LNCAP (cell line): ENCODE measurements around the gene CA10.

Source experiments
- TF ChIP-seq, protein P1 (sequence below): fragments of 450-650 bp; IDR thresholded peaks from 2 replicates; pipeline ENCODE4 v1.5.1; 2017; ENCODE audit warnings: mild to moderate bottlenecking

The CA10 gene

DNA sequence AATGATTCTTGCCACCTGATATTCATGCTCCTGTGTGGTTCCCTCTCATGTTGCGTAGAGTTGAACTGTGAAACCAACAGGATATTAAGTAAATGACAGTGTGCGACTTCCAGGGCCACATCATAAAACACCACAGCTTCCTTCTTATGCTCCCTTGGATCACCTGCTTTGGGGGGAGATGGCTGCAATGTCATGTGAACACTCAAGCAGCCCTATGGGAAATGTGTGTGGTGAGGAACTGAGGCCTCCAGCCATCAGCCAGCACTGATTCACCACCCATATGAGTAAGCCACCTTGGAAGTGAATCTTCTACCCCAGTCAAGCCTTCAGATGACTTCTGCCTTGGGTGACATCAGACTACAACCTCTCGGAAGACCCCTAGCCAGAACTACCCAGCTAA is 470.6 kb downstream of the CA10 start:
- TF ChIP-seq, protein P1, sequence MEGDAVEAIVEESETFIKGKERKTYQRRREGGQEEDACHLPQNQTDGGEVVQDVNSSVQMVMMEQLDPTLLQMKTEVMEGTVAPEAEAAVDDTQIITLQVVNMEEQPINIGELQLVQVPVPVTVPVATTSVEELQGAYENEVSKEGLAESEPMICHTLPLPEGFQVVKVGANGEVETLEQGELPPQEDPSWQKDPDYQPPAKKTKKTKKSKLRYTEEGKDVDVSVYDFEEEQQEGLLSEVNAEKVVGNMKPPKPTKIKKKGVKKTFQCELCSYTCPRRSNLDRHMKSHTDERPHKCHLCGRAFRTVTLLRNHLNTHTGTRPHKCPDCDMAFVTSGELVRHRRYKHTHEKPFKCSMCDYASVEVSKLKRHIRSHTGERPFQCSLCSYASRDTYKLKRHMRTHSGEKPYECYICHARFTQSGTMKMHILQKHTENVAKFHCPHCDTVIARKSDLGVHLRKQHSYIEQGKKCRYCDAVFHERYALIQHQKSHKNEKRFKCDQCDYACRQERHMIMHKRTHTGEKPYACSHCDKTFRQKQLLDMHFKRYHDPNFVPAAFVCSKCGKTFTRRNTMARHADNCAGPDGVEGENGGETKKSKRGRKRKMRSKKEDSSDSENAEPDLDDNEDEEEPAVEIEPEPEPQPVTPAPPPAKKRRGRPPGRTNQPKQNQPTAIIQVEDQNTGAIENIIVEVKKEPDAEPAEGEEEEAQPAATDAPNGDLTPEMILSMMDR, result no peak

DNA sequence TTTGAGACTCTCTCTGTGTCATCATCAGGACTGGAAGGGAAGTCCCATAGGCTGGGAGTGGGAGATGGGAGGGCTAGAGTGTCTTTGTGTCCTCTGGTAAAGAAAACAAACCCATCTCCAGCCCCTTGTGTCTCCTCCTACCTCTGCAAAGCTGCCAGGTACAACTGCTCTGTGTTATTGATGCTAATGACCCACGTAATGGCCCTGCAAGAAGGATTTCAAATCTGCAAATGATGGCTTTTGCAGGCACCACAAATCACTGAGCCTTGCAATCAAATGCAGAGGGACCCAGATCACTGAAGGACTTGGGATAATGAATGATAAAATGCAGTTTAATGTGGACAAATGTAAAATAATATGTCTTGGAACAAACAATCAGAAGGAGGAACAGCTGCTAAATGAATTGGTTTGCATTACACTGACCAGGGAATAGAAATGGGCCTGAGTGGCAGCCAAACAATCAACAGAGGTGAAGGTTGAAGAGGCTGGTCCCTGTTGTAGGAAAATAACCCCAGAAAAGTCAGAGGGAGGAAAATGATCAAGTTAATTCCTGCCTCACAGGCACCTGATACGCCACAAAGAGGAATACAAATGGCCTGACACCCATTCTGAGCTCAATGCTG is 473.1 kb downstream of the CA10 start:
- TF ChIP-seq, protein P1, result no peak

DNA sequence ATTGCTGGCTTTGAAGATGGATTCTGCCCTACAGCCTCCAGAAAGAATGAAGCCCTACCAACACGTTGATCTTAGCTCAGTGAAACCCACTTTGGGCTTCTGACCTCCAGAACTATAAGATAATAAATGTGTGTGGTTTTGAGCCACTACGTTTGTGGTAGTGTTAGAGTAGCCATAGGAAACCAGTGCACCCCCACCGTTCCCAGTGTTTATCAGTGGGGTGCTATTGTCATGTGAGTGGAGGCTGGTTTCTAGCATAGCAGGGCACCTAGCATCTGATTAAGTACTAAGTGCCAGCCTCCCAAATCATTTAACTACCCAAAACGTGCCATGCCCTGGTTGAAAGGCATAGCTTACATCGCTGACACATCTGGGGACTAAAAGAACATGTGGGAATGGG is 474.3 kb downstream of the CA10 start:
- TF ChIP-seq, protein P1, result no peak

DNA sequence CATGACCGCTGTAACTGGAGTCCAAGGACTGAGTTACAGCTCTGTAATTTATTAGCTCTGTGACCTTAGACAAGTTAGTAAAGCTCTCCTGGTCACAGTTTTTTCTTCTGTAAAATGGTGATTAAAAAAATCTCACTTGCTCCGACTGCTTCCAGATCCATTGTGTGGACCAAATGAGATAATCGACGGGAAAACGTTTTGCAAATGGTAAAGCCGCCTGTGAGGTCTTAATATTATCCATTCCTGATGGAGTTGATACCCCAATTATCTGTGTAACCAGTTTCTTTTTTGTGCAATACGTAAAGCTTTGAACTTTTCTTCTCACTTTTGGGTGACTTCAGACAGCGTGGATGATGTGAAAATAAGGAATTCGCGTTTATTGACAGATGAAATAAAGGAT is 475.2 kb downstream of the CA10 start:
- TF ChIP-seq, protein P1, result no peak

DNA sequence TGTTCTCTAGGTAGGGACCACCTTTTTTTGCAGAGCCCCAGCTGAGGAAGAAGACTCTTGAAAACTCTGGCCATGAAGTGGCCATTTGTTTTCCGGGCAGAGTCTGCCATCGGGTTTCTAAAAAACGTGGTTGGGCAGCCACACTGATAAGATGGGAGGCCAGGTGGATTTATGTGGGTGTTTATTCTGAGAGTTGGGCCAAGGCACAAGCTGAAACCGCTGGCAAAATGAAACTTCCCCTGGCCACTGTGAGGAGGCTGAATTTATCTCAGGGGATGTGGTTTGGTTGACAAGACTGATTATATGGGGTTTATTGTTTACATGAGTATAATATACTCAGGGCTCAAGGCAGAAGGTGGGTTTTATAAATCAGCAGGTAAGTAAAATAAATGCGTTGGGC is 476.4 kb downstream of the CA10 start:
- TF ChIP-seq, protein P1, result no peak

DNA sequence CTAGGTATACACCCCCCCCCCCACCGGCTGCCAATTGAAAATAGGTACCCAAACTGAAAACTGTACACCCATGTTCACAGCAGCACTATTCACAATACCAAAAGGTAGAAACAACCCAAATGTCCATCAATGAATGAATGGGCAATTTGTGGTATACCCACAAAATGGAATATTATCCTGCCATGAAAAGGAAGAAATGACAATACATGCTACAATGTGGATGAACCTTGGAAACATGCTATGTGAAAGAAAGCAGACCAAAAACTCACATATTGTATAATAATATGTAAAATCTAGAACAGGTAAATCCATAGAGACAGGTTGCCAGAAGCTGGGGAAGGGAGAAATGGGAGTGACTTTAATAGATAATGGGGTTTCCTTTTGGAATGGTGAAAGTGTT is 480.6 kb downstream of the CA10 start:
- TF ChIP-seq, protein P1, result no peak

DNA sequence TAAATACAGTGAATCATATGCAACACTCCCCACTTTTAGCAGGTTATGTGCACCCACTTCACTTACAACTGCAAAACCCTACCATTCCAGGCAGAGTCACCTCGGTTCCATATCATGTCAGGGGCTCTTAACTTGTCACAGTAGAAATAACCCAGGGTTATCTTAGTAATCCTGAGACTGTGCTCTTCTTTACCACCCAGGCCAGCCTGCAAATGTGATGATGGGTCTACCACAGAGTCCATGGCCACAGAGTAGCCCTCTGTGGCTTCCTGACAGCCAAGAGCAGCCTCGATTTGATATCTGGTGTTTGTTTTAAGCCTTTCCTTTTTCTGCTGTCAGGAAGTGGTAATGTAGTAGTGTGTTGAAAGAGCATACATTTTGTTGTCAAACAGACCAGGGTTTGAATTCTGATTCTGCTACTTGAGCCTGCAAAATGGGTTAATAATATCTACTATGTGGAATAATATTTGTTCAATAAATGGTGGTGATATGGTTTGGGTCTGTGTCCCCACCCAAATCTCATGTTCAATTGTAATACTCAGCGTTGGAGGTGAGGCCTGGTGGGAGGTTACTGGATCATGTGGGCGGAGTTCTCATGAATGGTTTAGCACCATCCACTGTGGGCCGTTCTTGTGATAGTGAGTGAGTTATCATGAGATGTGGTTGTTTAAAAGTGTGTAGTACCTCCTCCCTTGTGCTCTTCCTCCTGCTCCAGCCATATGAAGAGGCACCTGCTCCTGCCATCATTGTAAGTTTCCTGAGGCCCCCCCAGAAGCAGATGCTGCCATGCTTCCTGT is 481.6 kb downstream of the CA10 start:
- TF ChIP-seq, protein P1, result no peak
